GM21619 (cell line): Measurements from ENCODE around the gene PLCD1.

ENCODE experiments used
- ATAC-seq: cut with Tn5 transposase; IDR thresholded peaks from one replicate; pipeline ENCODE4 v1.9.1; 2021; ENCODE audit not compliant: unreplicated experiment

Gene PLCD1

GRCh38 chr3:38017445-38018295 lies 11.8 kb downstream of the PLCD1 start:
- ATAC-seq, result no peak

DNA sequence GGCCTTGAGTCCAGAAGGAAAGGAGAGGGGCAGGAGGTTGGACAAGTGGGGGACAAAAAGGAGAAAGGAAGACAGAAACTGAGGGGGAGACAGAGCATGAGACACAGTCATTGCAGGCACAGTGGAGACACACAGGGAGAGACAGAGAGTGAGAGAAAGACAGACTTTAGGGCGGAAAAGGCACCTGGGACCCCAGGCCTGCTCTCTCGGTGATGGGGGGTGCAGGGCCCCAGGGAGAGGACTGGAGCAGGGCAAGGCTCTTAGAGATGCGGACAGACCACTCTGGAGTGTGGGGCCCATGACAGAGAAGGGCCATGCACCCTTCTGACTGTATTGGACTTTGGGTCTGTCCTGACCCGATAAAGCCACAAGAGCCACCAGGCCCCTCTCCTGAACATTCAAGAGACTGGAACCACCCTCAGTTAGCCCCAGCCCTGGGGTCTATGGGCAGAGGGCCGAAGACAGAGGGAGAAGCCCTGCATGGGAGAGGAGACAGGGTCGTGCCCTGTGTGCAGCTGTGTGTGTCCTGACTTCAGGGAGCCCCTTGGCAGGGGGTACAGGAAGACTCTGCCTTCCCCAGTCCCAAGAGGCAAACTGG lies 12.5 kb downstream of the PLCD1 start:
- ATAC-seq, result no peak

GRCh38 chr3:38016410-38016809 lies 13.0 kb downstream of the PLCD1 start:
- no peak for ATAC-seq

- no peak for ATAC-seq
These were observed 13.5 kb downstream of the PLCD1 start for GRCh38 chr3:38015984-38016383.

- no peak for ATAC-seq
These were observed 14.0 kb downstream of the PLCD1 start for GRCh38 chr3:38015485-38015884.

GRCh38 chr3:38011111-38011510 lies 18.3 kb downstream of the PLCD1 start:
- no peak for ATAC-seq

- no peak for ATAC-seq
These were observed 19.4 kb downstream of the PLCD1 start for GRCh38 chr3:38009807-38010591.

DNA sequence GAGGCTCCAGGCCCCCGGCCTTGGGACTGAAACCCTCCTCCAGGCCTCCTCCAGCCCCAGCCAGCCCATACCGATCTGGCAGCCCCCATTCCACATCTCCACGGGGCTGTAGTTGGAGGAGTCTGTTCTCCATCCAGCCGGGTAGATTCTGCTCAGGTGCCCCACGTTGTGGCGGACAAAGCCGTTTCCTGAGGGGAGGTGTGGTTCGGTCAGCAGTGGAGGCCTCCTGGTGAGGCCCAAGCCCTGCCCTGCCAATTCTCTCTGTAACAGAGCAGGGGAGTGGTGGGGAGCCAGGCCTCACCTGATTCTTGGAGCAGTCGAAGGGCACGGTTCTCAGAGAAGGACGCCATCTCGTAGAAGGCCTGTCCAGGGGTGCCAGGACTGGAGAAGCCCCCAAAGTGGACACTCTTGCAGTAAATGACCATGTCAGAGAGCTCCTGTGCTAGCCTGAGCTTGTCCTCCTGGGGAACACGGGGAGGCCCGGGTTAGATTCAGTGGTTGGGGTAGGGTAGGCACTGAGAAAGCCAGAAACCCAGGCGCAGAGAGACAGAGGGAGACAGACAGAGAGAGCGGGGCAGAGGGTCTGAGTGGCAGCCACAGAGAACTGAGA lies 20.4 kb downstream of the PLCD1 start:
- no peak for ATAC-seq

GRCh38 chr3:38008191-38008701 lies 21.2 kb downstream of the PLCD1 start:
- no peak for ATAC-seq

DNA sequence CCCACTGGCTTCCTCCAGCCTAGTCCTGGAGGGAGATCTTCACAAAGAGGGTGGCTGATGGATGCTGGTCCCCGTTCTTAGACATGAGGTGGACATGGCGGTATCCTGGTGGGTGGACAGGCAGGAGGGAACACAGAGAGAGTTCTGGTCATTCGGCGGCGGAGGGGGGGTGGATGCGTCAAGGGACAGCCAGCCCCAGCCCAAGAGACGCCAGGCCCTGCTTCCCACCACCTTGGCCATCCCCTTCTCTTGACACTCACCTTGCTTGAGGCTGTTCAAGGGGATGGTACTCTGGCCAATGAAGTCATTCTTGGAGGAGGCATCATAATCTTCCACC lies 21.7 kb downstream of the PLCD1 start:
- ATAC-seq, result no peak

GRCh38 chr3:38006445-38006995 lies 22.9 kb downstream of the PLCD1 start:
- ATAC-seq, result no peak

DNA sequence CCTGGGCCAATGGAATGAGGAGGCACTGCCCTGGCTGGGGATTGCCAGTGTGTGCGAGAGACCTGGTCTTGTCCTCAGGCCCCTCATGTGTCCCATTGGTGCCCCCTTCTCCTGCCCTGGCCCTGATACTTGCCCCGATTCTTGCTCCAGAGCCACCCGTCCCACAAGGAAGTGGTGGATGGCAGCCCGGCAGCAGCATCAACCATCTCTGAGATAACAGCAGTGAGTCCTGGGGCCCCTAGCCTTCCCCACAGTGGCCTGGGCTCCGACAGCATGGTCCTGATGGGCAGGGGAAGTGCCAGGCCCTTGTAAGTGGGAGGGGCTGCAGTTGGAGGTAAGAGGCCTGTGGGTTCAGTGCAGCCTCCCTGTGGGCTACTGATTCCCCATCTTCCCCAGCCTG lies 23.4 kb downstream of the PLCD1 start:
- ATAC-seq, result no peak

DNA sequence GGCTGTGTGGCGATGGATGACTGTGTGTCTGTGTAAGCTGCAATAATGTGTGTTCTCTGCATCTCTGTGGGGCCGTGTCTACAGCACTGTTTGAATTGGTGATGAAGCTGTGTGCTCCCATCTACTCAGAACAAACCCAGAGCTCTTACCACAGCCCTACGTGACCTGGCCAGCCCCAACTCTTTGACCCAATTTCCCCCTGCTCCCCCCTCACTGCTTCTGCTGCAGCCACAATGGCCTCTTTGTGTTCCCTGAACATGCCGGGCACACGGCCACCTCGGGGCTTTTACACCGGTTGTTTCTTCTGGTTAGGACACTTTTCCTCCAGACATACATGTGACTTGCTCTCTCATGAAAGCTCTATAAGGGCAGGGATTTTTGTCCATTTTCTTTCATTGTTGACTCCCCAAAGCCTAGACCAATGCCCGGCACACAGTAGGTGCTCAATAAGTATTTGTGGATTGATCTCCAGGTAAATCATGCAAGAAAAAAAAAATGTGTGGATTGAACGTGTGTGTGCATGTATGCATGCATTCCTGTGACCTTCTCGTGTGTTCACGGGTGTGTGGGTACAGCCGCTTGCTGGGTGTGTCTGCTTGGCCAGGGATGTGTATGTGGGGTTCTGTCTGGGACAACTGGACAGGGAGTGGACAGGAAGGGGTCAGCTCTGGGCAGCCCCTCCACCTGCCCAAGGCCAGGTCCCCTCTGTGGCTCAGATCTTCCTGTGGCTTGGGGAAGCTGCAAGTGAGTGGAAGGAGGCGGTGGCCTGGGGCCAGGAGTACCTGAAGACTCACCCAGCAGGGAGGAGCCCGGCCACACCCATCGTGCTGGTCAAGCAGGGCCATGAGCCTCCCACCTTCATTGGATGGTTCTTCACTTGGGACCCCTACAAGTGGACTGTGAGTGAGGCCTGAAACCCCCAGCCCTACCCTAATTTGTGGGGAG lies 24.1 kb downstream of the PLCD1 start:
- no peak for ATAC-seq

- peak; percentile 40 for ATAC-seq
These were observed 24.9 kb downstream of the PLCD1 start for GRCh38 chr3:38004415-38005075.

DNA sequence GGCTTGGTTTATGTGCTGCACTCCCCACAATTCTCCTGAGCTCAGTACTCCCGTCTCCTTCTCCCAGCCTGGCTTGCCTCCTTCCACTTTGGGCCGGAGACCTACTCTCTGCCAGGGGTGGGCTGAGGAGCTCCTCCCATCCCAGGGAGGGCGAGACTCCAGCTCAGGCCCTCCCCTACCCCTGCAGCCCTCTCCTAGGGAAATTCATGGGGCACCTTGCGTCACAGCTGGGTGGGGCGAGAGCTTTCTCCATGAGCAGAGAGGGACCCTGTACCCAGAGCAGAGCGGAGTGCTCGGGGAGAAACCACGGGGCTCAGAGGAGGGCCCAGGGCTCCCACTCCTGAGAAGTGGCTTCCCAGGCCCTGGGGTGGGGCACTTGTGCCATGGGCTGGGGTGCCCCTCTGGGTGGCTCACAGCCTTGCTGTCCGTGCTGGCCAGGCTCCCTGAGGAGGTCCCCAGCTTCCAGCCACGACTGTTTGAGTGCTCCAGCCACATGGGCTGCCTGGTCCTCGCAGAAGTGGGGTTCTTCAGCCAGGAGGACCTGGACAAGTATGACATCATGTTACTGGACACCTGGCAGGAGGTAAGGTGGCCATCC lies 25.5 kb downstream of the PLCD1 start:
- no peak for ATAC-seq

DNA sequence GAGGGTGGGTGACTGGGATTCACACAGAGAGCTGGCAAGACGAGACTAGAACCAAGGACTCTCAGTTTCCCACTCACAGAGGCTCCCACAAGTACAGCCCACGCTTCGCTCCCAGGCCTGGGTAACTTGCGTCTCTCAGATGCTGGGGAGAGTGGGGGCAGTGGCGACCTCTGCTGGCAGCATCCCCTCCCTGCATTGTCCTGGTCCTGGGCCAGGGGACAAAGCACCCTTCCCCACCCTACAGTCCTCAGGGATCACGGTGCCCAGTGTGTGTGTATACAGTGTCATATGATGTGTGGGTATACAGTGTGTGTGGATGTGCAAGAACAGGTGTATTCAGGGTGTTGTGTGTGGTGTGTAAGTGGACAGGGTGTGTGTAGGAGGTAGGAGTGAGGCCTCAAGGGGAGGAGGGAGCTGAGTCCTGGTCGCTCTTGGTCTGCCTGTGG lies 26.0 kb downstream of the PLCD1 start:
- ATAC-seq, result no peak

GRCh38 chr3:38002940-38003339 lies 26.5 kb downstream of the PLCD1 start:
- no peak for ATAC-seq

- ATAC-seq, result no peak
These were observed 27.1 kb downstream of the PLCD1 start for GRCh38 chr3:38002291-38002876.
